Gastrocnemius medialis (tissue), 4 donors: ENCODE measurements around the gene BEND3. TPM values are rescaled to one million over a fixed set of nuclear protein-coding genes. Genes with fewer than 3 reads are reported as not detected.

Experiments used
- ATAC-seq, 2 donors: fragments of 150-250 bp; one replicate each; pipeline ENCODE4 v1.9.1; 2016
- DNase-seq, 2 donors: peaks; one replicate each; pipeline ENCODE4 v3.0.0-alpha.2; 2019
- H3K27ac ChIP-seq, 4 donors: fragments of 200-600 bp; sonication (generic); 1 replicate in 1 of 4; 2 replicates in 3 of 4; pipeline ENCODE4 v1.5.1; 2016 to 2018; ENCODE audit warnings: mild to moderate bottlenecking in 2 of 4, moderate library complexity in 1 of 4
- H3K27me3 ChIP-seq, 3 donors: fragments of 200-600 bp; sonication (generic) in 2 of 3; 1 replicate in 1 of 3; 2 replicates in 2 of 3; pipeline versions ENCODE4 v1.5.1 to v1.6.0; 2016 to 2019; ENCODE audit warnings: mild to moderate bottlenecking in 1 of 3, moderate library complexity in 1 of 3
- H3K36me3 ChIP-seq, 2 donors: fragments of 200-600 bp; sonication (generic) in 1 of 2; one replicate each; pipeline ENCODE4 v1.5.1; 2017 to 2018
- H3K4me1 ChIP-seq, 2 donors: fragments of 200-600 bp; sonication (generic) in 1 of 2; one replicate each; pipeline ENCODE4 v1.5.1; 2016 to 2017; ENCODE audit warnings: mild to moderate bottlenecking in 2 of 2
- H3K4me3 ChIP-seq, 4 donors: fragments of 200-600 bp; sonication (generic) in 3 of 4; 1 replicate in 1 of 4; 2 replicates in 3 of 4; pipeline ENCODE4 v1.5.1; 2016 to 2019; ENCODE audit warnings: mild to moderate bottlenecking in 2 of 4
- H3K9me3 ChIP-seq, 3 donors: fragments of 200-600 bp; sonication (generic) in 2 of 3; 1 replicate in 1 of 3; 2 replicates in 2 of 3; pipeline ENCODE4 v1.5.1; 2016 to 2019
- CTCF ChIP-seq, 5 experiments: fragments of 450-650 bp in 3 of 5; fragments of 200-600 bp in 2 of 5; sonication (generic) in 2 of 5; IDR thresholded peaks in 4 of 5; conservative IDR thresholded peaks in 1 of 5; 1 replicate in 4 of 5; 2 replicates in 1 of 5; pipeline ENCODE4 v1.5.1; 2016 to 2019; ENCODE audit warnings: antibody characterized with exemption in 5 of 5, mild to moderate bottlenecking in 3 of 5, moderate library complexity in 3 of 5
- POLR2A ChIP-seq, 2 donors: fragments of 450-650 bp; IDR thresholded peaks; one replicate each; pipeline ENCODE4 v1.6.1; 2017; ENCODE audit warnings: antibody characterized with exemption in 2 of 2, mild to moderate bottlenecking in 2 of 2, moderate library complexity in 2 of 2
- in situ Hi-C, 4 donors: fragments of 200-750 bp; cut with MboI; loops; one replicate each; pipeline versions ENCODE4 v1.15.0 to v1.8.0; 2017; ENCODE audit warnings: low sequenced_read_pairs in 4 of 4
- intact Hi-C: fragments of 100-400 bp; cut with DNase I; formaldehyde crosslinking; loops from one replicate; pipeline ENCODE4 v1.15.1; 2023; ENCODE audit warnings: low total_unique reads
- total RNA-seq, 4 donors: library from RNA; depleted of rRNA; stranded (reverse); fragments of >200 nt; gene quantifications; one replicate each; pipeline versions ENCODE4 v1.1.0 to v1.2.3, GENCODE V29; 2016

Gene BEND3
- total RNA-seq, 4 donors from 2014 or later = 1.5 to 1.9 (median 1.7) TPM

GRCh38 chr6:107107791-107108190 is 7.5 kb downstream of the BEND3 start:
- no peak for ATAC-seq
- intact Hi-C loops = no loop called here
- no peaks in the 10 kb centered on the region for H3K36me3 ChIP-seq
- no peaks in the 10 kb centered on the region for H3K4me1 ChIP-seq
- no peaks in the 10 kb centered on the region for H3K9me3 ChIP-seq
- in situ Hi-C loops = no loop called here
- no peaks in the 10 kb centered on the region for H3K27me3 ChIP-seq
- DNase-seq = no peak
- no peak overlapping the region for H3K27ac ChIP-seq
- TF ChIP-seq POLR2A (IDR thresholded peaks at IDR 0.05) (no peak), CTCF (IDR thresholded peaks at IDR 0.05 in 4 of 5, conservative IDR thresholded peaks at IDR 0.05 in 1 of 5) (no peak)
- H3K4me3 ChIP-seq = no peak overlapping the region

- Histone ChIP-seq H3K4me1 (peaks cover 0 to 3% of the 10 kb centered on the region in 2 donors), H3K27me3 (no peaks in the 10 kb centered on the region), H3K4me3 (no peak overlapping the region), H3K27ac (no peak overlapping the region), H3K9me3 (no peaks in the 10 kb centered on the region), H3K36me3 (no peaks in the 10 kb centered on the region)
- TF ChIP-seq CTCF (IDR thresholded peaks at IDR 0.05 in 4 of 5, conservative IDR thresholded peaks at IDR 0.05 in 1 of 5) (no peak), POLR2A (IDR thresholded peaks at IDR 0.05) (no peak)
- intact Hi-C loops = no loop called here
- DNase-seq (no peak), ATAC-seq (no peak)
- in situ Hi-C loops = no loop called here
These were observed 9.2 kb downstream of the BEND3 start for GRCh38 chr6:107106165-107106564.

- DNase-seq = no peak
- Histone ChIP-seq H3K36me3 (no peaks in the 10 kb centered on the region), H3K4me1 (peaks cover 0 to 6% of the 10 kb centered on the region in 2 donors), H3K27ac (no peak overlapping the region), H3K4me3 (no peak overlapping the region), H3K27me3 (no peaks in the 10 kb centered on the region), H3K9me3 (no peaks in the 10 kb centered on the region)
- intact Hi-C loops = no loop called here
- no peak for ATAC-seq
- TF ChIP-seq CTCF (IDR thresholded peaks at IDR 0.05 in 4 of 5, conservative IDR thresholded peaks at IDR 0.05 in 1 of 5) (no peak), POLR2A (IDR thresholded peaks at IDR 0.05) (no peak)
- in situ Hi-C loops = no loop called here
These were observed 9.7 kb downstream of the BEND3 start for GRCh38 chr6:107105511-107106116.

- in situ Hi-C loops = no loop called here
- no peak for DNase-seq
- Histone ChIP-seq H3K27ac (no peak overlapping the region), H3K4me3 (no peak overlapping the region), H3K36me3 (no peaks in the 10 kb centered on the region), H3K27me3 (no peaks in the 10 kb centered on the region), H3K4me1 (peaks cover 0 to 6% of the 10 kb centered on the region in 2 donors), H3K9me3 (no peaks in the 10 kb centered on the region)
- intact Hi-C loops = no loop called here
- TF ChIP-seq POLR2A (IDR thresholded peaks at IDR 0.05) (no peak), CTCF (IDR thresholded peaks at IDR 0.05 in 4 of 5, conservative IDR thresholded peaks at IDR 0.05 in 1 of 5) (no peak)
- no peak for ATAC-seq
These were observed 12.2 kb downstream of the BEND3 start for GRCh38 chr6:107103082-107103481.

GRCh38 chr6:107102414-107102805 is 12.9 kb downstream of the BEND3 start:
- intact Hi-C loops = no loop called here
- TF ChIP-seq CTCF (IDR thresholded peaks at IDR 0.05 in 4 of 5, conservative IDR thresholded peaks at IDR 0.05 in 1 of 5) (no peak), POLR2A (IDR thresholded peaks at IDR 0.05) (no peak)
- H3K4me3 ChIP-seq = no peak overlapping the region
- no peaks in the 10 kb centered on the region for H3K9me3 ChIP-seq
- no peak for DNase-seq
- no peak for ATAC-seq
- H3K36me3 ChIP-seq = no peaks in the 10 kb centered on the region
- H3K4me1 ChIP-seq = peaks cover 0 to 6% of the 10 kb centered on the region in 2 donors
- H3K27ac ChIP-seq = no peak overlapping the region
- no peaks in the 10 kb centered on the region for H3K27me3 ChIP-seq
- in situ Hi-C loops = no loop called here
